D721Med (cell line): ENCODE results near the gene SYT9.

Experiments
- DNase-seq: peaks from one replicate; pipeline ENCODE4 v3.0.0; 2011; ENCODE audit warnings: low spot score; ENCODE audit not compliant: insufficient read length
- FAIRE-seq: peaks from 2 replicates; lab custom pipeline; 2011; peaks lifted over from hg19 to GRCh38; lab: Jason Lieb, UNC
- TF ChIP-seq, protein P1 (sequence below): IDR thresholded peaks from 2 replicates; pipeline ENCODE4 v1.5.1; 2012; ENCODE audit warnings: mild to moderate bottlenecking, control low read depth; ENCODE audit not compliant: insufficient read depth; ENCODE audit errors: missing control alignments

The SYT9 gene

DNA sequence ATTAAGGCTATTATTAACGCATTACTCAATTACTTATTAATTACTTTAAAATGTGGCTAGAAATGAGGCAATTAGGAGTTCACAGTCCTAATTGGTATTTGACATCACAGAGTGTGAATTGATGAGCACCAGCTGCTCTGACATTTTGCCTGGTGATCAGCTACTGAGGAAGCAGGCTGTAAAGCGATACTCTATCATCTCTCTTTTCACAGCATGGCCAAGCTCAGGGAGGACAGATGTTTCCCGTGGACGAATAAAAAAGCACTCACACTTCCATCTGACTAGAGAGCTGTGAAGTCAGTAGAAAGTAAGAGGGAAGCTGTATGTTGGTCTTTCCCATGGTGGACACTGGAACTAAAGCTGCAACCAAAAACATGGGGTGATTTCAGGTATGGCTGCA, 29.1 kb upstream of the SYT9 start:
- TF ChIP-seq, protein P1, sequence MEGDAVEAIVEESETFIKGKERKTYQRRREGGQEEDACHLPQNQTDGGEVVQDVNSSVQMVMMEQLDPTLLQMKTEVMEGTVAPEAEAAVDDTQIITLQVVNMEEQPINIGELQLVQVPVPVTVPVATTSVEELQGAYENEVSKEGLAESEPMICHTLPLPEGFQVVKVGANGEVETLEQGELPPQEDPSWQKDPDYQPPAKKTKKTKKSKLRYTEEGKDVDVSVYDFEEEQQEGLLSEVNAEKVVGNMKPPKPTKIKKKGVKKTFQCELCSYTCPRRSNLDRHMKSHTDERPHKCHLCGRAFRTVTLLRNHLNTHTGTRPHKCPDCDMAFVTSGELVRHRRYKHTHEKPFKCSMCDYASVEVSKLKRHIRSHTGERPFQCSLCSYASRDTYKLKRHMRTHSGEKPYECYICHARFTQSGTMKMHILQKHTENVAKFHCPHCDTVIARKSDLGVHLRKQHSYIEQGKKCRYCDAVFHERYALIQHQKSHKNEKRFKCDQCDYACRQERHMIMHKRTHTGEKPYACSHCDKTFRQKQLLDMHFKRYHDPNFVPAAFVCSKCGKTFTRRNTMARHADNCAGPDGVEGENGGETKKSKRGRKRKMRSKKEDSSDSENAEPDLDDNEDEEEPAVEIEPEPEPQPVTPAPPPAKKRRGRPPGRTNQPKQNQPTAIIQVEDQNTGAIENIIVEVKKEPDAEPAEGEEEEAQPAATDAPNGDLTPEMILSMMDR = no peak
- no peak for DNase-seq
- no peak for FAIRE-seq

DNA sequence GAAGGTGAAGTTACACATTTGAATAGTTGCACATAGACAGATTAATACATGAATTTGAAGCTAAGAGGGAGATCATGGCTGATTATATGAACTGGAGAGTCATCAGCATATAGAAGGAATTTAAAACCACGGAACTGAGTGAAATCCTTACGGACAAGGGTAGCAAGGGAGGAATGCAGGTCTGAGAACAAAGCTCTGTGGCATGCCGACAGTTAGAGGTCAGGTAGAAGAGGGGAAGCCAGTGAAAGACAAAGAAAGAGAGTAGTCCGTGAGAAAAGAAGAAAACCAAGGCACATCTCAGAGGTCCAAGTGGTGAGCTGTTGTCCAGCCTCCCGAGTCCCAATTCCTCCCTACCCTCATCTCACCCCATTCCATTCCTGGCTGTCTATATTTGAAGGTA, 11.8 kb upstream of the SYT9 start:
- DNase-seq = no peak
- TF ChIP-seq, protein P1 = no peak
- FAIRE-seq = no peak

DNA sequence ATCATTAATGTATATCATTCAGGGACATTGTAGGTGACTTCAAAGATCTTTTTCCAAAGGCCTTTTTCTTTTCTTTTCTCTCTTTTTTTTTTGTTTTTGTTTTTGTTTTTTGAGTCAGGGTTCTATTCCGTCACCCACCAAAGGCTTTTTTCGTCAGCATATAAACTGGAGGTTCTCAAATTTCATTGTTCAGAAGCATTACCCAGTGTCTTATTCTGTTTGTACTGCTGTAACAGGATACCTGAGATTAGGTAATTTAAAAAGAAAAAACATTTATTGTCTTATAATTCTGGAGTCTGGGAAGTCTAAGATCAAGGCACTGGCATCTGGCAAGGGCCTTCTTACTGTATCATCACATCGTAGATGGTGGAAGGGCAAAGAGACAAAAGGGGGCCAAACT, 6.4 kb upstream of the SYT9 start:
- FAIRE-seq (no peak), DNase-seq (no peak)

DNA sequence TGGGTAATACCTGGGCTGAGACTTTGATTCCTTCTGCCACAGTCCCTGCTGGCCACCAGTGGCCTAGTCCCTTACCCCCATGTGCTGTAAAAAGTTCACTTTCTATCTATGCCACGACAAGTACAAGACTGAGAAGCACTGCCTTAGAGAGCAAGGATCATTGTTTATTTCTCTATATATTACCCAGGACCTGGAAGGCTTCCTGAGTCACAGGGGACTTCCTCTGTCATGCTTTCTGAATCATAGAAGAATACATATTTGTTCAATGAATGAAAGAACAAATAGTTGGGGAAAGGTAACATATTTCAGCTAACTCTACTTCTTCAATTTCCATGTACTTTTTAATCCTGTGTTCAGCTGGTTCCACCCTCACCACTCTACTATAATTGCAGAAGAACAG, 5.5 kb upstream of the SYT9 start:
- no peak for FAIRE-seq
- TF ChIP-seq, protein P1 = no peak
- no peak for DNase-seq

More for the DNA sequence above, 6.4 kb upstream of the SYT9 start:
- TF ChIP-seq, protein P1 = no peak

DNA sequence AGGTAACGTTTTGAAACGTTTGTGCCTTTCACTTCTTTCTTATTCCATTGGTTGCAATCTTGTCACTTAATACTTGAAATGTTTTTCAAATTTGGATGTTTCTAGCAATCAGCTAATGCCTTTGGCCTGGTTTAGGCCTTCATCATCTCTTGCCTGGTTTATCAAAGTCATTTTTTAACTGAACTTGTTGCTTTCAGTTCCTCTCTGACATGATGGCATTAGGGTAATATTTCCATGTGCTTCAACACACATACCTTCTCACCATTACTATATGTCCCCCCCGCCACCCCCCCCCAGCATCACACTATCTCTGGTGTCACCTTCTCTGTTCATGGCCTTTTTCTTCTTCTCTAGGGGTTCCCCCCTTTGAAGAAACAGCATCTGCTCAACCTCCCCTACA, 1.5 kb upstream of the SYT9 start:
- FAIRE-seq (no peak), DNase-seq (no peak)
- TF ChIP-seq, protein P1 = no peak

DNA sequence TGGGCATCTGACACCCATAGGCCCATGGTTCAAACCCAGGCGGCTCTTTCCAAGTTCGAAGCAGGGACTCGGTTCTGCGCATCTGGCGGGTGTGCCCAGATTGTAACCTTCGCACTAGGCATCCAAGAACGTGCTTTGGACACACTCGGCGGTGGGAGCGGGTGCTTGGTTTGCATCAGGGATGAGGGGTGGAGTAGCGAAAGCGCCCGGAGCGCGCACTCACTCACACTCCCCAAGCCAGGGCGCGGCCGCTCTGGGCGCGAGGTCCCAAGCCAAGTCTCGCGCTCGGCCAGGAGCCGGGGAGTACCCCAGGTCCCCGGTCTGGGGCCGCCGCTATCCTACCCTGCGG, 243 bp upstream of the SYT9 start:
- TF ChIP-seq, protein P1 = no peak
- DNase-seq (no peak), FAIRE-seq (no peak)

DNA sequence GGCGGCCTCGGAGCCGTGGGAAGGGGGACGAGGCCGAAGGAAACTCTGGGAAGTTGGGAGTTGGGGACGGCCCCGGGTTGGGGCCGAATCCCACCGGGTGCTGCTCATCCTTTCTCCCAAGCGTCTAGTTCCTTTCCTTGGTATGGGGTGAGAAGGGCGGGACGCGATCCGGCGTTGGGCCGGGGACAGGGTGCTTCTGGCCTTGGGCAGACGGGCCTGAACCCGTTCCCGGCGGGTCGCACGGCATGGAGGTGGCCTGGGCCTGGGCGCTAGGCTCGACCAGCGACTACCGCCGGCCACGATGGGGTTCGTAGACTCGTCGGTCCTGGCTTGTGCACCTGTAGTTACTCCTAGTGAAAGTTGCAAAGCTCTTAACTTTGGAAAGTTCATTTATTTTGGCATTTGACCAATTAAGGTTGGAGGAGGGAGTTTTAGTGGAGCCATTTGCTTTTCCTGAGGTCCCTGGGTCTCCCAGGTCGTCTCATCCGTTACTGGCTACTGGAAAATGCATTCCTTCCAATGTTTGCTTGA, 1.0 kb downstream of the SYT9 start:
- TF ChIP-seq, protein P1 = no peak
- DNase-seq (no peak), FAIRE-seq (no peak)
